ENCODE measurements around the gene ASB2. TPM values are rescaled to one million over a fixed set of nuclear protein-coding genes. Genes with fewer than 3 reads are reported as not detected.

Gene ASB2
- total RNA-seq, 1 experiment from 2014 or later = not detected

DNA sequence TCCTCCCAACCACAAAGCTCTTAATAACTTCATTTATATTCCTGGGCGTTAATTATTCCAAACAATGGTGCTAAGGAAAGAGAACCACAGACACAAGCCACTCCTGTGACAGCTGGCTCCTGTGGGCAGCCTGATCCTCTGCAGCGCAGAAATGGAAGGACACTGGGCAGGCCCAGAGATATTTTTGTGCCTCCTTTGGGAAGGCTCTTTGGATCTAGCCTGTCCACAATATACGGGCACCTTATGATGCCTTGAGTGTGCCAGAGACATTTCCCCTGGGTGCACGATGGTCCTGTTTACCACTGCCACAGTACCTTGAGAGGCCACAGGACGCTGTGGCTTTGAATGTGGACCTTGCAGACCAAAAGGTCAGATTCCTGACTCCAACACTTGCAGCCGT is 2.1 kb downstream of the ASB2 start:
- intact Hi-C loops (cut with micrococcal nuclease; ENCODE audit: unreplicated experiment) = no loop called here
- POLR2A ChIA-PET = no interaction called here
- no peaks in the 10 kb centered on the region for H3K27me3 Mint-ChIP-seq (ENCODE audit: insufficient read depth, unreplicated experiment)

GRCh38 chr14:93973607-93974006 is 2.8 kb downstream of the ASB2 start:
- no peaks in the 10 kb centered on the region for H3K27me3 Mint-ChIP-seq (ENCODE audit: insufficient read depth, unreplicated experiment)
- H3K36me3 Mint-ChIP-seq (ENCODE audit: insufficient read depth, unreplicated experiment) = no peaks in the 10 kb centered on the region
- CTCF ChIA-PET = no interaction called here
- Histone ChIP-seq H3K36me3 (ENCODE audit: control insufficient read depth, insufficient read depth, low read length) (no peaks in the 10 kb centered on the region), H3K9me3 (no peaks in the 10 kb centered on the region), H3K4me1 (no peaks in the 10 kb centered on the region), H3K27me3 (replicated peaks; ENCODE audit: control insufficient read depth, insufficient read depth, low read length) (no peaks in the 10 kb centered on the region), H3K4me3 (ENCODE audit: low read depth, low read length) (no peak overlapping the region)
- H3K27ac Mint-ChIP-seq (ENCODE audit: unreplicated experiment) = no peak overlapping the region
- TF ChIP-seq CTCF (IDR thresholded peaks at IDR 0.05; ENCODE audit: insufficient read depth in 1 of 2, low read depth in 1 of 2, low read length in 1 of 2, severe bottlenecking in 1 of 2, unreplicated experiment in 1 of 2) = no peak
- no peak overlapping the region for H3K4me3 Mint-ChIP-seq (ENCODE audit: unreplicated experiment)
- POLR2A ChIA-PET = no interaction called here
- no peak for DNase-seq
- intact Hi-C loops (cut with micrococcal nuclease; ENCODE audit: unreplicated experiment) = no loop called here
- H3K9me3 Mint-ChIP-seq (ENCODE audit: unreplicated experiment) = no peaks in the 10 kb centered on the region
- no peaks in the 10 kb centered on the region for H3K4me1 Mint-ChIP-seq (ENCODE audit: low read depth, unreplicated experiment)
- no TSS peak for BruUV-seq (replicated peaks)

More for the DNA sequence above, 2.1 kb downstream of the ASB2 start:
- Histone ChIP-seq H3K4me3 (ENCODE audit: low read depth, low read length) (no peak overlapping the region), H3K9me3 (no peaks in the 10 kb centered on the region), H3K4me1 (no peaks in the 10 kb centered on the region), H3K36me3 (ENCODE audit: control insufficient read depth, insufficient read depth, low read length) (no peaks in the 10 kb centered on the region), H3K27me3 (replicated peaks; ENCODE audit: control insufficient read depth, insufficient read depth, low read length) (no peaks in the 10 kb centered on the region)
- no peaks in the 10 kb centered on the region for H3K36me3 Mint-ChIP-seq (ENCODE audit: insufficient read depth, unreplicated experiment)
- no peaks in the 10 kb centered on the region for H3K4me1 Mint-ChIP-seq (ENCODE audit: low read depth, unreplicated experiment)
- CTCF ChIA-PET = no interaction called here
- H3K9me3 Mint-ChIP-seq (ENCODE audit: unreplicated experiment) = no peaks in the 10 kb centered on the region
- TF ChIP-seq CTCF (IDR thresholded peaks at IDR 0.05; ENCODE audit: insufficient read depth in 1 of 2, low read depth in 1 of 2, low read length in 1 of 2, severe bottlenecking in 1 of 2, unreplicated experiment in 1 of 2) = no peak
- DNase-seq = no peak
- H3K4me3 Mint-ChIP-seq (ENCODE audit: unreplicated experiment) = no peak overlapping the region
- no TSS peak for BruUV-seq (replicated peaks)
- no peak overlapping the region for H3K27ac Mint-ChIP-seq (ENCODE audit: unreplicated experiment)

GRCh38 chr14:93972618-93973205 is 3.7 kb downstream of the ASB2 start:
- H3K27ac Mint-ChIP-seq (ENCODE audit: unreplicated experiment) = no peak overlapping the region
- BruUV-seq (replicated peaks) = no TSS peak
- no peak overlapping the region for H3K4me3 Mint-ChIP-seq (ENCODE audit: unreplicated experiment)
- Histone ChIP-seq H3K27me3 (replicated peaks; ENCODE audit: control insufficient read depth, insufficient read depth, low read length) (no peaks in the 10 kb centered on the region), H3K9me3 (no peaks in the 10 kb centered on the region), H3K36me3 (ENCODE audit: control insufficient read depth, insufficient read depth, low read length) (no peaks in the 10 kb centered on the region), H3K4me1 (no peaks in the 10 kb centered on the region), H3K4me3 (ENCODE audit: low read depth, low read length) (no peak overlapping the region)
- no peak for TF ChIP-seq CTCF (IDR thresholded peaks at IDR 0.05; ENCODE audit: insufficient read depth in 1 of 2, low read depth in 1 of 2, low read length in 1 of 2, severe bottlenecking in 1 of 2, unreplicated experiment in 1 of 2)
- DNase-seq = no peak
- no peaks in the 10 kb centered on the region for H3K4me1 Mint-ChIP-seq (ENCODE audit: low read depth, unreplicated experiment)
- no peaks in the 10 kb centered on the region for H3K27me3 Mint-ChIP-seq (ENCODE audit: insufficient read depth, unreplicated experiment)
- CTCF ChIA-PET = no interaction called here
- no peaks in the 10 kb centered on the region for H3K36me3 Mint-ChIP-seq (ENCODE audit: insufficient read depth, unreplicated experiment)
- POLR2A ChIA-PET = no interaction called here
- H3K9me3 Mint-ChIP-seq (ENCODE audit: unreplicated experiment) = no peaks in the 10 kb centered on the region
- intact Hi-C loops (cut with micrococcal nuclease; ENCODE audit: unreplicated experiment) = no loop called here
